Activated T-cell treated with anti-CD3 and anti-CD28 coated beads, Interleukin-2, amount 50 U/mL, for 48 hours (primary cell): ENCODE results near the gene ARMC9.
A peak's percentile ranks its signal among the peaks of the same experiment; 100 is the strongest.
"Not testable (repeated sequence)": the region's sequence is repeated elsewhere in the genome, so short reads cannot be mapped to it uniquely, and the experiment has no call there.

Experiments
- DNase-seq, 2 experiments: peaks; one replicate each; pipeline ENCODE4 v3.0.0-alpha.2; 2020

ARMC9 gene

GRCh38 chr2:231290321-231291015, 92.0 kb downstream of the ARMC9 start:
- DNase-seq = no peak

GRCh38 chr2:231292472-231293134, 94.2 kb downstream of the ARMC9 start:
- DNase-seq = no peak

GRCh38 chr2:231293163-231293562, 94.7 kb downstream of the ARMC9 start:
- peak in 1 of 2 experiments; percentile 20 for DNase-seq

GRCh38 chr2:231294116-231294515, 95.7 kb downstream of the ARMC9 start:
- no peak for DNase-seq

GRCh38 chr2:231294571-231295362, 96.3 kb downstream of the ARMC9 start:
- DNase-seq = no peak

GRCh38 chr2:231295363-231295655, 96.9 kb downstream of the ARMC9 start:
- no peak for DNase-seq

GRCh38 chr2:231296401-231296974, 98.1 kb downstream of the ARMC9 start:
- no peak for DNase-seq

- peak; percentile 31 to 50 for DNase-seq
Observed at GRCh38 chr2:231297108-231297908, 98.9 kb downstream of the ARMC9 start.

- no peak for DNase-seq
Observed at GRCh38 chr2:231298091-231298490, 99.7 kb downstream of the ARMC9 start.

GRCh38 chr2:231299267-231299666, 100.8 kb downstream of the ARMC9 start:
- no peak for DNase-seq

- DNase-seq = no peak
Observed at GRCh38 chr2:231300020-231300721, 101.7 kb downstream of the ARMC9 start.

- no peak for DNase-seq
Observed at GRCh38 chr2:231300722-231301076, 102.3 kb downstream of the ARMC9 start.

GRCh38 chr2:231304259-231304658, 105.8 kb downstream of the ARMC9 start:
- DNase-seq = not testable (repeated sequence)

GRCh38 chr2:231305221-231305620, 106.8 kb downstream of the ARMC9 start:
- no peak for DNase-seq

- no peak for DNase-seq
Observed at GRCh38 chr2:231306791-231307393, 108.5 kb downstream of the ARMC9 start.

GRCh38 chr2:231308219-231308618, 109.8 kb downstream of the ARMC9 start:
- no peak for DNase-seq

- no peak for DNase-seq
Observed at GRCh38 chr2:231308631-231309428, 110.4 kb downstream of the ARMC9 start.

- DNase-seq = no peak
Observed at GRCh38 chr2:231312066-231312465, 113.6 kb downstream of the ARMC9 start.

GRCh38 chr2:231315896-231316295, 117.5 kb downstream of the ARMC9 start:
- no peak for DNase-seq

- DNase-seq = no peak
Observed at GRCh38 chr2:231317579-231317978, 119.1 kb downstream of the ARMC9 start.

- no peak for DNase-seq
Observed at GRCh38 chr2:231318436-231318835, 120.0 kb downstream of the ARMC9 start.
